VCaP (cell line): ENCODE data around the gene KSR1.

ENCODE experiments used
- H3K27ac ChIP-seq: fragments of 450-650 bp; 2 replicates; pipeline ENCODE4 v1.5.1; 2017
- CTCF ChIP-seq: fragments of 450-650 bp; conservative IDR thresholded peaks from 2 replicates; pipeline ENCODE4 v1.5.1; 2017; ENCODE audit warnings: mild to moderate bottlenecking, moderate library complexity

Gene KSR1

GRCh38 chr17:27551701-27552248 is 95.5 kb downstream of the KSR1 start:
- no peak for TF ChIP-seq CTCF
- H3K27ac ChIP-seq: no peak overlapping the region

- no peak overlapping the region for H3K27ac ChIP-seq
- no peak for TF ChIP-seq CTCF
These were observed 96.1 kb downstream of the KSR1 start for GRCh38 chr17:27552276-27552732.

GRCh38 chr17:27553019-27553511 is 96.8 kb downstream of the KSR1 start:
- no peak overlapping the region for H3K27ac ChIP-seq
- no peak for TF ChIP-seq CTCF

- no peak overlapping the region for H3K27ac ChIP-seq
- no peak for TF ChIP-seq CTCF
These were observed 97.9 kb downstream of the KSR1 start for GRCh38 chr17:27554152-27554551.

GRCh38 chr17:27554911-27555310 is 98.7 kb downstream of the KSR1 start:
- no peak overlapping the region for H3K27ac ChIP-seq
- TF ChIP-seq CTCF: no peak

GRCh38 chr17:27555339-27555738 is 99.1 kb downstream of the KSR1 start:
- H3K27ac ChIP-seq: no peak overlapping the region
- TF ChIP-seq CTCF: no peak

- no peak overlapping the region for H3K27ac ChIP-seq
- TF ChIP-seq CTCF: no peak
These were observed 102.1 kb downstream of the KSR1 start for GRCh38 chr17:27558341-27558740.
